ENCODE measurements around the gene USHBP1. TPM values are rescaled to one million over a fixed set of nuclear protein-coding genes. Genes with fewer than 3 reads are reported as not detected.

Gene USHBP1
- total RNA-seq, 1 donor from 2014 or later = 40.0 TPM

GRCh38 chr19:17242431-17243208 lies 21.9 kb downstream of the USHBP1 start:
- DNase-seq (ENCODE audit: extremely low read depth, low read depth, low spot score) = no peak

- no peak for DNase-seq (ENCODE audit: extremely low read depth, low read depth, low spot score)
Measured at GRCh38 chr19:17240826-17241399, 23.6 kb downstream of the USHBP1 start.

- DNase-seq (ENCODE audit: extremely low read depth, low read depth, low spot score) = no peak
Measured at GRCh38 chr19:17240062-17240752, 24.3 kb downstream of the USHBP1 start.

- DNase-seq (ENCODE audit: extremely low read depth, low read depth, low spot score) = no peak
Measured at GRCh38 chr19:17237747-17238706, 26.5 kb downstream of the USHBP1 start.

GRCh38 chr19:17236811-17237543 lies 27.6 kb downstream of the USHBP1 start:
- DNase-seq (ENCODE audit: extremely low read depth, low read depth, low spot score) = no peak

- DNase-seq (ENCODE audit: extremely low read depth, low read depth, low spot score) = no peak
Measured at GRCh38 chr19:17235971-17236777, 28.4 kb downstream of the USHBP1 start.

GRCh38 chr19:17235300-17235970 lies 29.1 kb downstream of the USHBP1 start:
- no peak for DNase-seq (ENCODE audit: extremely low read depth, low read depth, low spot score)

GRCh38 chr19:17234911-17235299 lies 29.6 kb downstream of the USHBP1 start:
- DNase-seq (ENCODE audit: extremely low read depth, low read depth, low spot score) = no peak

GRCh38 chr19:17232258-17232657 lies 32.3 kb downstream of the USHBP1 start:
- DNase-seq (ENCODE audit: extremely low read depth, low read depth, low spot score) = no peak

GRCh38 chr19:17229890-17230289 lies 34.7 kb downstream of the USHBP1 start:
- no peak for DNase-seq (ENCODE audit: extremely low read depth, low read depth, low spot score)

- DNase-seq (ENCODE audit: extremely low read depth, low read depth, low spot score) = no peak
Measured at GRCh38 chr19:17227798-17228367, 36.7 kb downstream of the USHBP1 start.

- peak; percentile 78 for DNase-seq (ENCODE audit: extremely low read depth, low read depth, low spot score)
Measured at GRCh38 chr19:17226002-17226933, 38.3 kb downstream of the USHBP1 start, which contains the start of gene OCEL1. OCEL1 (plus strand) TSS chr19:17226226; CDS start chr19:17226248, 22 bp downstream.

GRCh38 chr19:17225053-17225452 lies 39.5 kb downstream of the USHBP1 start:
- DNase-seq (ENCODE audit: extremely low read depth, low read depth, low spot score) = no peak

- DNase-seq (ENCODE audit: extremely low read depth, low read depth, low spot score) = no peak
Measured at GRCh38 chr19:17220207-17220758, 44.3 kb downstream of the USHBP1 start.

- DNase-seq (ENCODE audit: extremely low read depth, low read depth, low spot score) = no peak
Measured at GRCh38 chr19:17219286-17219685, 45.3 kb downstream of the USHBP1 start.

- no peak for DNase-seq (ENCODE audit: extremely low read depth, low read depth, low spot score)
Measured at GRCh38 chr19:17216058-17216670, 48.4 kb downstream of the USHBP1 start.

Data from glomerular endothelial cell (primary cell).